ENCODE measurements around the gene SEZ6L. TPM values are rescaled to one million over a fixed set of nuclear protein-coding genes. Genes with fewer than 3 reads are reported as not detected.

The SEZ6L gene
- polyA plus RNA-seq, 2 donors, result 0.01 to 0.04 TPM

GRCh38 chr22:26357813-26358212 is 188.6 kb downstream of the SEZ6L start:
- 82 to 84% methylated on average over 9 of the region's 9 CpGs for WGBS, 2 donors
- Histone ChIP-seq H3K4me3 (ENCODE audit: low read depth in 1 of 2, low read length in 2 of 2) (no peak overlapping the region), H3K4me1 (ENCODE audit: control insufficient read depth in 2 of 2, insufficient read depth in 2 of 2, low read length in 1 of 2) (no peaks in the 10 kb centered on the region), H3K36me3 (ENCODE audit: control insufficient read depth in 2 of 2, insufficient read depth in 2 of 2, low read length in 1 of 2) (no peaks in the 10 kb centered on the region), H3K27me3 (ENCODE audit: control insufficient read depth in 1 of 2, insufficient read depth in 2 of 2, low read length in 2 of 2) (no peaks in the 10 kb centered on the region), H3K27ac (ENCODE audit: low read depth in 2 of 2, low read length in 1 of 2) (no peak overlapping the region), H3K9me3 (ENCODE audit: control insufficient read depth in 2 of 2, insufficient read depth in 1 of 2, low read depth in 1 of 2, low read length in 1 of 2) (no peaks in the 10 kb centered on the region)

DNA sequence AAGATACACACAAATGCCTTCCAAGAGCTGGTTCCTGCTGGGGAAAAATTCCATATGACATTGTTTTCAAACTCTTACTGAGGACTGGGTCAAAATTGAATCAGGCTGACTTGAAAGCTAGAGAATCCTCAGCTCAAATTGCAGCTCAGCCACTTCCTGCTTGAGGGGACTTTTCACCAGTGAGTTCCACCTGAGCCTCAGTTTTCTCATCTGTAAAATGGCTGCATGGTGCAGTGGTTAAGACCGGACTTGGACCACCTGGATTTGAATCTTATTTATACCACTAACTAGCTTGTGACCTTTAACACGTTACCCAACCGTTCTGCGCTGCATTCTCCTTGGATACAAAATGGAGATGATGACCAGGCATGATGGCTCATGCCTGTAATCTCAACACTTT is 189.9 kb downstream of the SEZ6L start:
- H3K27me3 ChIP-seq (ENCODE audit: control insufficient read depth in 1 of 2, insufficient read depth in 2 of 2, low read length in 2 of 2), result no peaks in the 10 kb centered on the region
- H3K27ac ChIP-seq (ENCODE audit: low read depth in 2 of 2, low read length in 1 of 2), result no peak overlapping the region
- H3K36me3 ChIP-seq (ENCODE audit: control insufficient read depth in 2 of 2, insufficient read depth in 2 of 2, low read length in 1 of 2), result no peaks in the 10 kb centered on the region
- no peaks in the 10 kb centered on the region for H3K9me3 ChIP-seq (ENCODE audit: control insufficient read depth in 2 of 2, insufficient read depth in 1 of 2, low read depth in 1 of 2, low read length in 1 of 2)
- H3K4me1 ChIP-seq (ENCODE audit: control insufficient read depth in 2 of 2, insufficient read depth in 2 of 2, low read length in 1 of 2), result no peaks in the 10 kb centered on the region
- WGBS, 2 donors, result 89 to 91% methylated on average over 4 of the region's 4 CpGs
- H3K4me3 ChIP-seq (ENCODE audit: low read depth in 1 of 2, low read length in 2 of 2), result no peak overlapping the region

- Histone ChIP-seq H3K9me3 (ENCODE audit: control insufficient read depth in 2 of 2, insufficient read depth in 1 of 2, low read depth in 1 of 2, low read length in 1 of 2) (no peaks in the 10 kb centered on the region), H3K27me3 (ENCODE audit: control insufficient read depth in 1 of 2, insufficient read depth in 2 of 2, low read length in 2 of 2) (no peaks in the 10 kb centered on the region), H3K4me1 (ENCODE audit: control insufficient read depth in 2 of 2, insufficient read depth in 2 of 2, low read length in 1 of 2) (no peaks in the 10 kb centered on the region), H3K36me3 (ENCODE audit: control insufficient read depth in 2 of 2, insufficient read depth in 2 of 2, low read length in 1 of 2) (no peaks in the 10 kb centered on the region), H3K27ac (ENCODE audit: low read depth in 2 of 2, low read length in 1 of 2) (no peak overlapping the region), H3K4me3 (ENCODE audit: low read depth in 1 of 2, low read length in 2 of 2) (no peak overlapping the region)
- 6 to 7% methylated on average over 17 of the region's 17 CpGs for WGBS, 2 donors
Measured at GRCh38 chr22:26360169-26360885, 191.1 kb downstream of the SEZ6L start.

- Histone ChIP-seq H3K4me3 (ENCODE audit: low read depth in 1 of 2, low read length in 2 of 2) (no peak overlapping the region), H3K27ac (ENCODE audit: low read depth in 2 of 2, low read length in 1 of 2) (no peak overlapping the region)
- WGBS, 2 donors, result 66 to 72% methylated on average over 3 of the region's 3 CpGs
Measured at GRCh38 chr22:26362471-26362870, 193.2 kb downstream of the SEZ6L start.

GRCh38 chr22:26364066-26365015 is 195.1 kb downstream of the SEZ6L start:
- no peaks in the 10 kb centered on the region for H3K27me3 ChIP-seq (ENCODE audit: control insufficient read depth in 1 of 2, insufficient read depth in 2 of 2, low read length in 2 of 2)
- H3K4me1 ChIP-seq (ENCODE audit: control insufficient read depth in 2 of 2, insufficient read depth in 2 of 2, low read length in 1 of 2), result no peaks in the 10 kb centered on the region
- H3K27ac ChIP-seq (ENCODE audit: low read depth in 2 of 2, low read length in 1 of 2), result no peak overlapping the region
- WGBS, 2 donors, result 37 to 41% methylated on average over 12 of the region's 12 CpGs
- H3K9me3 ChIP-seq (ENCODE audit: control insufficient read depth in 2 of 2, insufficient read depth in 1 of 2, low read depth in 1 of 2, low read length in 1 of 2), result no peaks in the 10 kb centered on the region
- no peaks in the 10 kb centered on the region for H3K36me3 ChIP-seq (ENCODE audit: control insufficient read depth in 2 of 2, insufficient read depth in 2 of 2, low read length in 1 of 2)
- H3K4me3 ChIP-seq (ENCODE audit: low read depth in 1 of 2, low read length in 2 of 2), result no peak overlapping the region

More at GRCh38 chr22:26362471-26362870, 193.2 kb downstream of the SEZ6L start:
- H3K4me1 ChIP-seq (ENCODE audit: control insufficient read depth in 2 of 2, insufficient read depth in 2 of 2, low read length in 1 of 2), result no peaks in the 10 kb centered on the region
- H3K9me3 ChIP-seq (ENCODE audit: control insufficient read depth in 2 of 2, insufficient read depth in 1 of 2, low read depth in 1 of 2, low read length in 1 of 2), result no peaks in the 10 kb centered on the region
- H3K27me3 ChIP-seq (ENCODE audit: control insufficient read depth in 1 of 2, insufficient read depth in 2 of 2, low read length in 2 of 2), result no peaks in the 10 kb centered on the region
- H3K36me3 ChIP-seq (ENCODE audit: control insufficient read depth in 2 of 2, insufficient read depth in 2 of 2, low read length in 1 of 2), result no peaks in the 10 kb centered on the region

DNA sequence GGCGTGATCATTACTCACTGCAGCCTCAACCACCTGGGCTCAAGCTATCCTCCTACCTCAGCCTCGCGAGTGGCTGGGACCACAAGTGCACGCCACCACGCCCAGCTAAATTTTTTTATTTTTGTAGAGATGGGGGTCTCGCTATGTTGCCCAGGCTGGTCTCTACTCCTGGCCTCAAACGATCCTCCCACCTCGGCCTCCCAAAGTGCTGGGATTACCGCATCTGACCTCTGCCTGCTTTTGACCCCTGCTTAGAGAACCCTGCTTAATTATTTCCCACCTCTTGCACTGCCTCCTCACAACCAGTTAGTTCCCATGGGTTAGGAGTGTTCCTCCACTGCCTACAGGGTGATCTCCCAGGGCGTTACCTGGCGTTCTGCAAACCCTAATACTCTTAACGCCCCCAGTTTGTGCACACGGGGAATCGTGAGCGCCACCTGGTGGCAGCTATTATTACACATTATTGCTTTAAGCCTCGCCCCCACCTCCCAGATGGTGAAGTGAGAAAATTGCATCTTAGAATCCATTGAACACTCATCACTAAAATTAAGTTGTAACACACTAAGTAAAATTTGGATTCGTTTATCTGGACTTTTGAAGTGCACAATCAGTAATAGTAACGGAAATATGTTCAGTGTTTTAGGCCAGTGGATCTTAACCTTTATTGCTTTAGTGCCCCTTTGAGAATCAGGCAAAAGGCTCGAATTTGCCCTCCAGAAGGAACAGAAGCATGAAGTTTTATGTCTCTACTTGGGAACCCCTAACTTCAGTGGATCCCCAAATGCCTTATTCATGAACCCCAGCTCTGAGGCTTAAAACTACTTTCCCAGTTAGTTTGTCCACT is 198.4 kb downstream of the SEZ6L start:
- Histone ChIP-seq H3K4me3 (ENCODE audit: low read depth in 1 of 2, low read length in 2 of 2) (no peak overlapping the region), H3K9me3 (ENCODE audit: control insufficient read depth in 2 of 2, insufficient read depth in 1 of 2, low read depth in 1 of 2, low read length in 1 of 2) (no peaks in the 10 kb centered on the region), H3K27me3 (ENCODE audit: control insufficient read depth in 1 of 2, insufficient read depth in 2 of 2, low read length in 2 of 2) (no peaks in the 10 kb centered on the region), H3K36me3 (ENCODE audit: control insufficient read depth in 2 of 2, insufficient read depth in 2 of 2, low read length in 1 of 2) (no peaks in the 10 kb centered on the region), H3K4me1 (ENCODE audit: control insufficient read depth in 2 of 2, insufficient read depth in 2 of 2, low read length in 1 of 2) (no peaks in the 10 kb centered on the region), H3K27ac (ENCODE audit: low read depth in 2 of 2, low read length in 1 of 2) (no peak overlapping the region)
- WGBS, 2 donors, result 45 to 48% methylated on average over 19 of the region's 19 CpGs

- Histone ChIP-seq H3K9me3 (ENCODE audit: control insufficient read depth in 2 of 2, insufficient read depth in 1 of 2, low read depth in 1 of 2, low read length in 1 of 2) (no peaks in the 10 kb centered on the region), H3K4me1 (ENCODE audit: control insufficient read depth in 2 of 2, insufficient read depth in 2 of 2, low read length in 1 of 2) (no peaks in the 10 kb centered on the region), H3K27me3 (ENCODE audit: control insufficient read depth in 1 of 2, insufficient read depth in 2 of 2, low read length in 2 of 2) (no peaks in the 10 kb centered on the region), H3K36me3 (ENCODE audit: control insufficient read depth in 2 of 2, insufficient read depth in 2 of 2, low read length in 1 of 2) (no peaks in the 10 kb centered on the region), H3K27ac (ENCODE audit: low read depth in 2 of 2, low read length in 1 of 2) (no peak overlapping the region), H3K4me3 (ENCODE audit: low read depth in 1 of 2, low read length in 2 of 2) (no peak overlapping the region)
- WGBS, 2 donors, result 85 to 88% methylated on average over 4 of the region's 4 CpGs
Measured at GRCh38 chr22:26372890-26373289, 203.6 kb downstream of the SEZ6L start.

GRCh38 chr22:26374391-26375026 is 205.2 kb downstream of the SEZ6L start:
- Histone ChIP-seq H3K4me3 (ENCODE audit: low read depth in 1 of 2, low read length in 2 of 2) (no peak overlapping the region), H3K9me3 (ENCODE audit: control insufficient read depth in 2 of 2, insufficient read depth in 1 of 2, low read depth in 1 of 2, low read length in 1 of 2) (peaks cover 0 to 3% of the 10 kb centered on the region in 2 donors), H3K36me3 (ENCODE audit: control insufficient read depth in 2 of 2, insufficient read depth in 2 of 2, low read length in 1 of 2) (no peaks in the 10 kb centered on the region), H3K27me3 (ENCODE audit: control insufficient read depth in 1 of 2, insufficient read depth in 2 of 2, low read length in 2 of 2) (no peaks in the 10 kb centered on the region), H3K27ac (ENCODE audit: low read depth in 2 of 2, low read length in 1 of 2) (no peak overlapping the region), H3K4me1 (ENCODE audit: control insufficient read depth in 2 of 2, insufficient read depth in 2 of 2, low read length in 1 of 2) (no peaks in the 10 kb centered on the region)
- WGBS, 2 donors, result 44 to 50% methylated on average over 10 of the region's 10 CpGs

Data from esophagus (tissue), 2 donors.